Ascending aorta (tissue), 2 donors: ENCODE data around the gene NAB2. TPM values are rescaled to one million over a fixed set of nuclear protein-coding genes. Genes with fewer than 3 reads are reported as not detected.

Source experiments
- DNase-seq, 2 donors: peaks; one replicate each; pipeline ENCODE4 v3.0.0-alpha.2; 2019; ENCODE audit warnings: low spot score in 2 of 2
- H3K27ac ChIP-seq, 2 donors: fragments of 200-600 bp; sonication (generic); one replicate each; pipeline ENCODE4 v1.5.1; 2016 to 2017; ENCODE audit warnings: mild to moderate bottlenecking in 1 of 2
- H3K27me3 ChIP-seq: fragments of 200-600 bp; sonication (generic); one replicate; pipeline ENCODE4 v1.5.1; 2017
- H3K36me3 ChIP-seq, 2 donors: fragments of 200-600 bp; sonication (generic); one replicate each; pipeline ENCODE4 v1.5.1; 2016
- H3K4me1 ChIP-seq, 2 donors: fragments of 200-600 bp; sonication (generic); one replicate each; pipeline ENCODE4 v1.5.1; 2016 to 2017; ENCODE audit warnings: mild to moderate bottlenecking in 1 of 2
- H3K4me3 ChIP-seq, 2 donors: fragments of 200-600 bp; sonication (generic); one replicate each; pipeline ENCODE4 v1.5.1; 2016 to 2017; ENCODE audit warnings: mild to moderate bottlenecking in 1 of 2
- H3K9me3 ChIP-seq, 2 donors: fragments of 200-600 bp; sonication (generic); one replicate each; pipeline ENCODE4 v1.5.1; 2016
- CTCF ChIP-seq, 3 experiments: fragments of 200-600 bp in 2 of 3; fragments of 450-650 bp in 1 of 3; sonication (generic) in 2 of 3; IDR thresholded peaks; one replicate each; pipeline ENCODE4 v1.5.1; 2016 to 2019; ENCODE audit warnings: antibody characterized with exemption in 3 of 3, mild to moderate bottlenecking in 1 of 3, moderate library complexity in 1 of 3
- intact Hi-C: fragments of 100-400 bp; cut with DNase I; formaldehyde crosslinking; loops from one replicate; pipeline ENCODE4 v1.15.1; 2023
- total RNA-seq: library from RNA; depleted of rRNA; stranded (reverse); fragments of >200 nt; gene quantifications from one replicate; pipeline ENCODE4 v1.1.0, GENCODE V29; 2016

NAB2 gene
- total RNA-seq, 1 donor from 2014 or later = 50.9 TPM

GRCh38 chr12:57131896-57132744 lies 43.2 kb downstream of the NAB2 start:
- no peaks in the 10 kb centered on the region for H3K27me3 ChIP-seq
- peak overlapping the region; percentile 91 to 99 for H3K27ac ChIP-seq
- peak overlapping the region; percentile 38 to 96 for H3K4me3 ChIP-seq
- no peak for DNase-seq
- peaks cover 36 to 66% of the 10 kb centered on the region in 2 donors for H3K4me1 ChIP-seq
- no peaks in the 10 kb centered on the region for H3K36me3 ChIP-seq
- TF ChIP-seq CTCF (IDR thresholded peaks at IDR 0.05) = no peak
- H3K9me3 ChIP-seq = no peaks in the 10 kb centered on the region
- intact Hi-C loops = no loop called here

- peak in 1 of 2 donors; percentile 65 for DNase-seq
- H3K27me3 ChIP-seq = no peaks in the 10 kb centered on the region
- peaks cover 36 to 71% of the 10 kb centered on the region in 2 donors for H3K4me1 ChIP-seq
- TF ChIP-seq CTCF (IDR thresholded peaks at IDR 0.05) = no peak
- intact Hi-C loops = no loop called here
- H3K9me3 ChIP-seq = no peaks in the 10 kb centered on the region
- no peaks in the 10 kb centered on the region for H3K36me3 ChIP-seq
- peak overlapping the region; percentile 38 to 96 for H3K4me3 ChIP-seq
- peak overlapping the region; percentile 91 to 99 for H3K27ac ChIP-seq
These were observed 44.2 kb downstream of the NAB2 start for GRCh38 chr12:57133013-57133569.

GRCh38 chr12:57133916-57134315 lies 45.0 kb downstream of the NAB2 start:
- Histone ChIP-seq H3K27me3 (no peaks in the 10 kb centered on the region), H3K4me1 (peaks cover 36 to 73% of the 10 kb centered on the region in 2 donors), H3K27ac (peak overlapping the region; percentile 91 to 99), H3K9me3 (no peaks in the 10 kb centered on the region), H3K4me3 (peak overlapping the region; percentile 7 to 96), H3K36me3 (peaks cover 0 to 8% of the 10 kb centered on the region in 2 donors)
- intact Hi-C loops = no loop called here
- TF ChIP-seq CTCF (IDR thresholded peaks at IDR 0.05) = no peak
- DNase-seq = no peak

GRCh38 chr12:57134949-57135348 lies 46.0 kb downstream of the NAB2 start:
- TF ChIP-seq CTCF (IDR thresholded peaks at IDR 0.05) = no peak
- intact Hi-C loops = no loop called here
- peaks cover 7 to 18% of the 10 kb centered on the region in 2 donors for H3K36me3 ChIP-seq
- no peaks in the 10 kb centered on the region for H3K27me3 ChIP-seq
- H3K27ac ChIP-seq = peak overlapping the region; percentile 91 to 99
- H3K4me3 ChIP-seq = peak overlapping the region in 1 of 2 donors; percentile 52
- no peak for DNase-seq
- H3K9me3 ChIP-seq = no peaks in the 10 kb centered on the region
- H3K4me1 ChIP-seq = peaks cover 36 to 73% of the 10 kb centered on the region in 2 donors

- H3K4me3 ChIP-seq = peak overlapping the region; percentile 17 to 52
These were observed 46.8 kb downstream of the NAB2 start for GRCh38 chr12:57135527-57136326.

More at GRCh38 chr12:57135527-57136326, 46.8 kb downstream of the NAB2 start:
- Histone ChIP-seq H3K4me1 (peaks cover 31 to 66% of the 10 kb centered on the region in 2 donors), H3K27ac (peak overlapping the region; percentile 91 to 99), H3K36me3 (peaks cover 14 to 25% of the 10 kb centered on the region in 2 donors), H3K9me3 (no peaks in the 10 kb centered on the region), H3K27me3 (no peaks in the 10 kb centered on the region)
- intact Hi-C loops = no loop called here
- DNase-seq = peak in 1 of 2 donors; percentile 84
- TF ChIP-seq CTCF (IDR thresholded peaks at IDR 0.05) = no peak
